ENCODE data around the gene UBE2J1.

UBE2J1 gene

DNA sequence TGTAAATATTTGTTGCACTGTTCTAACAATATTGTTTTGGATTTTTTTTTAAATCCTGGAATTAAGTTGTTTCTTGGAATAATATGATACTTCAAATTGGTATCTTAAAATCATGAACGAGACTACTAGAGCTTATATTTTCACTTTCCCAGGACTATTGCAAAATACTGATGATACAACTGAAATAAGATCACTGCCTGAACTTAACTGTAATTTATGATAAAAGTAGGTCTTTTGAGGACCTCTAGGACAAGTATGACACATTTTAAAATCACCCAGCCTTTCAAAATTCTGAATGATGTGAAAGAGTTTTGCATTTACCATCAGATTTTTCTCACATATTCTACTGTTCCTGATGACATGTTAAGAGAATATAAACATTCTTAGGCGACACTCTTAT, 8.6 kb upstream of the UBE2J1 start:
- DNase-seq, result no peak

GRCh38 chr6:89360415-89360999, 8.0 kb upstream of the UBE2J1 start:
- DNase-seq, result no peak

GRCh38 chr6:89359561-89359960, 7.0 kb upstream of the UBE2J1 start:
- DNase-seq, result no peak

GRCh38 chr6:89357390-89357789, 4.9 kb upstream of the UBE2J1 start:
- no peak for DNase-seq

DNA sequence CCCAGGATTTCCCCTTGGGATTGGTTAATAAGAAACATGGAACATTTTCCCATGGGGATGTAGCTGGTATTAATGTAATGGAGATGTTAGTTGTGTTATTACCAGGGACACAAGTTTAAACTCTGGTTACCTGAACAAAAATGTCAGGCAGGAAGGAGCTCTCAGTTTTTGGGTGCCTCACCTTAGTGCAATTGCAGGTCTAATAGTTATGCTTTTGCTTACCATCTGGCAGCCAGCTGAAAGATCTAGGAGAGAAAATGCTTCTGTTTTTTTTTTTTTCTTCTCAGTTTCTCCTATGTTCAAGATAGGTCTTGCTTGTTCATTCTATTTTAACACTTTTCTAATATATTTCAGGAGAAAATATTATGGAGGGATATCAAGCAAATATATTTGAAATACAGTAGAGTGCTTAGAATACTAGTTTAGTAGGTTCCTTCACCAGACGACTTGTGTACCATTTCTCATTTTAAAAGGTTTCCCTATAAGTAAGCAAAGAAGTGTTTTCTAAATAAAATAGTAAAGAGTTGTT, 4.2 kb upstream of the UBE2J1 start:
- no peak for DNase-seq

- no peak for DNase-seq
Measured at GRCh38 chr6:89355511-89356194, 3.1 kb upstream of the UBE2J1 start.

DNA sequence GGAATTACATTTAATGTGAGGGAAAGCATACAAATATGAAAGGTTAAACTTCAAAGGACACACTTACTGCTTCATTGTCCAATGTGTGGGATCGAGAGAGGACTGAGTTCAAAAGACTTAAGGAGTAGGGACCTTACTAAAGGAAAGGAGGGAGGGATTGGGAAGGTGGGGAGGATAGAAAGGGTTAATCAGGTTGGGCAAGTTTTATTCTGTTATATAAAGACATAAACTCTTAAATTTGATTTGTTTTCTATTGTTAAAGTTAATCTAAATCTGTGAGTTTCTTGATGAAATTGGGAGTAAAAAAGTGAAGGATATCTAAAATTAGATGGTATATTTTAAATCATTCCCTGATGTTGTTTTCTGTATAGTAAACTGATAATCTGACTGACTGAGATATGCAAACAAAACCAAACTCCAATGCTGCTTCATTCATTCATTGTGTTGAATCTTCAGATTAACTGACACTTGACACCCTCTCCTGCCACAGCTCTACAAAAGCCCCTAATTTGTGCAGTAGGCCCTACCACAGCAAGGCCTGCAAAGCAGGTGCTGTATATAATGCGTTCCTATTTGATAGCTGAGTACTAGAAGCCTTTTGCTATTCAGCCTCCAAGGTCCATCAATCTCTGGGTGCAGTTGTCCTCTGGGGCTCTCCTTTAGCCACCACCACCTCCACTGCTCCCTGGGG, 1.3 kb upstream of the UBE2J1 start:
- DNase-seq, result no peak

GRCh38 chr6:89353118-89353556, 615 bp upstream of the UBE2J1 start:
- DNase-seq, result no peak

DNA sequence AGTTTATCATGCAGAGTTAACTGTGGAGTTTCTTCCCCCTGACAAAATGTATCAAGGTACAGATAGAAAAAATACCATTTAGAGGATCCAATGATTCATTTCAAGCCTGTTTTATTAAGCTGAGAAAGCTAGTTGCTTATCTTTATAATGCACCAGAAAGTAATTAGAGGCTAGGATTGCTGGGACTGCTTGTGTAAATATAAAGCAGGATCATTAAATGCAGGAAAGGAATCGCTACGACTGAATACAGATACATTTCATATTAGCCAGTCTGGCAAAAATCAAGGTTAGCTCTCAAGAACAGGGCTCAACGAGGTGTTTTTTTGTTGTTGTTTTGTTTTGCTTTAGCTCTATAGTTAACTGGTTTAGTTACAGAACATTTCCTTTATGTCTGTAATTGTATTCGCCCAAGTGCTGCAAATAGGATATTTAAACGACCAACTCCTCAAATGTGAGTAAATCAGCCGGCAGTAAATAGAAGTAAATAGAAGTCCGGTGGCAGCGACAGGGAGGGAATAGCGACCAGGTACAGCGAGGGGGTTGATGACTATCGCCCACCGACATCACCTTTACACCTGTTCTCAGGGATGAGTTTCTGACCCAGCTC, 748 bp downstream of the UBE2J1 start:
- DNase-seq, result no peak

GRCh38 chr6:89350281-89350966, 2.1 kb downstream of the UBE2J1 start:
- no peak for DNase-seq

DNA sequence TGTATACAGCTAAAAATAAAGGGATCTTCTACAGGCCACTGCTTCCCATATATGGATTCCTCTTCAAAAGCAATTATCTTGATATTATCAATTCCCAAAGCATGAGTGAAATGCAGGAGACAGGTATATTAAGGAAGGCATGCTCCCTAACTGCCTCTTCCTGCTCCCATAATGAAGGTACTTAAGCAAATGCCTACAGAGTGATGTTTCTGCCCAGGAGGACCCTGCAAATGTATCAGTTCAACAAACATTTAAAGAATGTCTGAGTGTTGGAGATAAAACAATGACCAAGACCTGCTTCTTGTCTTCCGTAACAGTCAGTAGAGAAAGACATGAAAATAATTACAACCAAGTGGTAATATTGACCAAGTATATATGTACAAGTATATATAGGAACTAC, 4.2 kb downstream of the UBE2J1 start:
- DNase-seq, result no peak

DNA sequence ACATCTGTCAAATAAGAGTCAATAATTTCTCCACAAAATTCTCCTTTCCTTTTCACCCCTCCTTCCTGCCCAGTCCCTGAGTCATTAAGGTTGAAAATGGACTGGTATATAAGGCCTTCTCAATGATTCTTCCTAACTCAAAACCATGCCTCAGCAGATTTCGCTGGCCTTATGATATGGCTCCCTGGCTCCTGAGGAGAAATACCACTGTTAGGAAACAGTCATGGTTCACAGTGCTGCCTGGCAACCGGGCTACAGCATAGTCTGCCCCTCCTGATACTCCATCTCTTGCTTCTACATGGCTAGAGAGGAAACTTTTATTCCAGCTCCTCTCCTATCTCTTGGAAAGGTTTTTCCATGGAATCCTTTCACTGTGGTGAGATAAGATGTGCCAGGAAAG, 4.7 kb downstream of the UBE2J1 start:
- no peak for DNase-seq

DNA sequence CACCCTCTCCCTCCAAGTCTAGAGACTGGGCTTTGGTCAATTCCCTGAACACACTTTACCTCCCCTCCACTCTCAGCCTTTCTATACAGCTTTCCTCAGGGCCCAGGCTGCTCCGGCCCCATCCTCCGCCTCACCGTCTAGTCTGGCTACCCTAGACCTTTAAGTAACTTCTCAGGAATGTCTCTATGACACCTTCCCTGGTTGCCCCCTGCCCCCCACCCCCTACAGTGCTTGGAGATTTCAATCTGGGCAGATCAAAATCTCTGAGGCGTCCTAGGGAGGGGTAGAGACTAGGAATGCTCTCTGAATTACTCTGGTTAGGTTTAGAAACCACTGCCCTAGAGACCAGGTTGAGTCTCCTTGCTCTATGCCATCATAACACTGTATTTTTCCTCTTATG, 6.1 kb downstream of the UBE2J1 start:
- DNase-seq, result no peak

- DNase-seq, result no peak
Measured at GRCh38 chr6:89339565-89339964, 13.0 kb downstream of the UBE2J1 start.

DNA sequence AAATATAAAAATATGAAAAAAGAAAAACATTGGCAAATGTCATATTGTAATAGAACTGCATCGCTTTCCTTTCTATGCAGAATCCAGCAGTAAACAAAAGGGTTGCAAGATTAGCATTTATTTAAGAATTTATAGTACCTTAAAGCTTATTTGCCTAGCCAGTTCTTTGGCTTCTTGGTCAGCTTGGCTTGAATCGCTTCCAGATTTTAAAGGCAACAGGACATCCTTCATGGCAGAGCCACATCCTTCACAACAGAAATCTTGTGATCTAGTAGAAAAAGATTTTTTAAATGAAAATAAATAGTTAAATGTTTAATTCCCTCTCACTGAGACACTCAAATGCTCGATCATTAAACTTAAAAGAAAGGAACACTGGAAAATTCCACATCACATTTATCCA, 17.4 kb downstream of the UBE2J1 start:
- DNase-seq, result no peak

DNA sequence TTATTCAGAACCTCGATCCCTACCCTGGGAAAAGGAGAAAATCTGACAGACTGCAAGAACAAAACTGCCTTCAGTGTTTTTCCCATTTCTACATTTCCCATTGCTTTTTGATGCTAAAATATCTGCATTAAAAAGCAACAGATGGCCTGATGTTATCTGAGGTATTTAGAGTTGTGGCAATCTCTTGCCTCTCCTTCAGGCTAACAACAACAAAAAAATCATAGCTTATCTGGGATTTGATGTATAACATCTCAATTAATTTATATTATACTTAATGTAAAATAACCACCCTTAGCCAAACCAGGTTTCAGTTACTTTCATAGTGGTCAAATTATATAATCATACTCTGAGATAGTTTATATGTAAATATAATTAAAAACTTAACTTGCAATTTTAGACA, 21.6 kb downstream of the UBE2J1 start:
- DNase-seq, result no peak

DNA sequence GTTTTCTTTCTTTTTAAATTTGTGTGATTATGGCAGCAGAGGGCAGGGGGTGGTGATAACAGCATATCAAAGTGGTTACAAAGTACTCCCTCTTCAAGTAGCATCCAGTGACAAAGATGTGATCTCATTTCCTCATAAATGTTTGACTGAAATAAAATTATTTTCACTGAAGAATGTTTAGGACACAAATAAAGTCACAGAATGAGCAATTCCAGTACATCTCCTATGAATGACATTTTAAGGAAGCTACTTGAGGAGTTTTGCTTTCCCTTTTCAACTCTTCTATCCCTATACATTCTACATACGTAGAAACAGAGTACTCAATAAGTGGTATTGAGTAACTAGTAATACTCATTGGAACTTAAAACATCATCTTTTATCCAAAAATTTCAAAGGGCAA, 23.5 kb downstream of the UBE2J1 start:
- DNase-seq, result no peak

DNA sequence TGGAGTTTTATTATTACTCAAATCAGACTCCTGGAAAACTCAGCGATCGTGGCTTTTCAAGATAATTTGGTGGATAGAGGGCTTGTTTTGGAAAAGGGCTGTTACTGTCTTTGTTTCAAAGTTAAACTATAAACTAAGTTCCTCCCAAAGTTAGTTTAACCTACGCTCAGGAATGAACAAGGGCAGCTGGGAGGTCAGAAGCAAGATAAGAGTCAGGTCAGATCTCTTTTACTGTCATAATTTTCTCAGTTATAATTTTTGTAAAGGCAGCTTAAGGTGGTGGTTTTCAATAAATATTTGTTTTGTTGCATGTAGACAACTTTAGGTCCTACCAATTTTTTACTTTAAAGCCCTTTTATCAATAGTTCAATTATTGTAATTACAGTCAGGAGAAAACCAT, 28.2 kb downstream of the UBE2J1 start:
- no peak for DNase-seq

GRCh38 chr6:89323511-89323971, 29.0 kb downstream of the UBE2J1 start:
- DNase-seq, result no peak

GRCh38 chr6:89321131-89321970, 31.2 kb downstream of the UBE2J1 start:
- DNase-seq, result no peak

- DNase-seq, result no peak
Measured at GRCh38 chr6:89320012-89320559, 32.4 kb downstream of the UBE2J1 start.

- DNase-seq, result no peak
Measured at GRCh38 chr6:89317067-89317466, 35.5 kb downstream of the UBE2J1 start.

All from NK-92 treated with Interleukin-12 subunit alpha and Interleukin-12 subunit beta, amount 100 ng/mL, for 24 hours (cell line).